Ishikawa (cell line): ENCODE results near the gene ROR1.

Experiments used
- MAX ChIP-seq: IDR thresholded peaks from 2 replicates; pipeline ENCODE4 v1.6.1; 2012
- USF1 ChIP-seq: IDR thresholded peaks from 2 replicates; pipeline ENCODE4 v1.6.1; 2012
- YY1 ChIP-seq: IDR thresholded peaks from 2 replicates; pipeline ENCODE4 v1.6.1; 2012; ENCODE audit warnings: low read depth

GRCh38 chr1:64194168-64195080 is 420.6 kb downstream of the ROR1 start:
- TF ChIP-seq MAX (no peak), USF1 (no peak), YY1 (no peak)
